Erythroblast (primary cell): ENCODE data around the gene ULBP2.

Source experiments
- GATA1 ChIP-seq: IDR thresholded peaks from 2 replicates; pipeline ENCODE4 v1.6.1; 2011; ENCODE audit warnings: low read depth, mild to moderate bottlenecking, control low read depth, low read length, moderate library complexity
- POLR2A ChIP-seq: IDR thresholded peaks from 2 replicates; pipeline ENCODE4 v1.6.1; 2011; ENCODE audit warnings: mild to moderate bottlenecking, low read length

DNA sequence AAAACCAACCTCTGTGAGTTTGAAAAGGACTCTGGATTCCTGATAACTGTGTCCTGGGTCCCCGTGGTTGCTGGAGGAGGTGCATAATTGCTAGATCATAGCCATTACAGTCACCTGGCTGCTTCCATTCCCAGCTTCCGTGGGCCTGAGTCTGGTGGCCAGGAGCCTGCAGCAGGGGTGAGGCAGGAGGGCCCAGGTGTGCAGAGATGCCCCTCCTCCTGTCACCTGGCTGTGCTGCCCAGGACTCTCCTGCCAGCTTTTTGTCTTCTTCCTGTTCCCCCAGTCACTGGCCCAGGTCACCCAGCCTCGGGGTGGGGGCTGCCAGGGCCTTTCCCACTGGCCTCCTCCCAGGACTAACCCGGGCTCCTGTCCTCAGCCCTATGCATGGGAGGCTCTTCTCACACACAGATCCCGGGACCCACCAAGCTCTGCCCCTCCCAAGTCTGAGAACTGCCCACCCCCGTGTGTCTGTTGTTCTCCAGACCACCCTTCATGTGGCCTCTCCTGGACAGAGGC lies 53.5 kb downstream of the ULBP2 start:
- TF ChIP-seq POLR2A (no peak), GATA1 (no peak)
